GM12874 (cell line): ENCODE data around the gene SEMA4G.

Experiments
- TF ChIP-seq, protein P1 (sequence below): IDR thresholded peaks from 2 replicates; pipeline ENCODE4 v1.5.1; 2011; ENCODE audit warnings: low read depth, mild to moderate bottlenecking, control low read depth, low read length, moderate library complexity; ENCODE audit not compliant: insufficient read depth

Gene SEMA4G

GRCh38 chr10:100978901-100979195 is 9.5 kb downstream of the SEMA4G start:
- TF ChIP-seq, protein P1, sequence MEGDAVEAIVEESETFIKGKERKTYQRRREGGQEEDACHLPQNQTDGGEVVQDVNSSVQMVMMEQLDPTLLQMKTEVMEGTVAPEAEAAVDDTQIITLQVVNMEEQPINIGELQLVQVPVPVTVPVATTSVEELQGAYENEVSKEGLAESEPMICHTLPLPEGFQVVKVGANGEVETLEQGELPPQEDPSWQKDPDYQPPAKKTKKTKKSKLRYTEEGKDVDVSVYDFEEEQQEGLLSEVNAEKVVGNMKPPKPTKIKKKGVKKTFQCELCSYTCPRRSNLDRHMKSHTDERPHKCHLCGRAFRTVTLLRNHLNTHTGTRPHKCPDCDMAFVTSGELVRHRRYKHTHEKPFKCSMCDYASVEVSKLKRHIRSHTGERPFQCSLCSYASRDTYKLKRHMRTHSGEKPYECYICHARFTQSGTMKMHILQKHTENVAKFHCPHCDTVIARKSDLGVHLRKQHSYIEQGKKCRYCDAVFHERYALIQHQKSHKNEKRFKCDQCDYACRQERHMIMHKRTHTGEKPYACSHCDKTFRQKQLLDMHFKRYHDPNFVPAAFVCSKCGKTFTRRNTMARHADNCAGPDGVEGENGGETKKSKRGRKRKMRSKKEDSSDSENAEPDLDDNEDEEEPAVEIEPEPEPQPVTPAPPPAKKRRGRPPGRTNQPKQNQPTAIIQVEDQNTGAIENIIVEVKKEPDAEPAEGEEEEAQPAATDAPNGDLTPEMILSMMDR = no peak

DNA sequence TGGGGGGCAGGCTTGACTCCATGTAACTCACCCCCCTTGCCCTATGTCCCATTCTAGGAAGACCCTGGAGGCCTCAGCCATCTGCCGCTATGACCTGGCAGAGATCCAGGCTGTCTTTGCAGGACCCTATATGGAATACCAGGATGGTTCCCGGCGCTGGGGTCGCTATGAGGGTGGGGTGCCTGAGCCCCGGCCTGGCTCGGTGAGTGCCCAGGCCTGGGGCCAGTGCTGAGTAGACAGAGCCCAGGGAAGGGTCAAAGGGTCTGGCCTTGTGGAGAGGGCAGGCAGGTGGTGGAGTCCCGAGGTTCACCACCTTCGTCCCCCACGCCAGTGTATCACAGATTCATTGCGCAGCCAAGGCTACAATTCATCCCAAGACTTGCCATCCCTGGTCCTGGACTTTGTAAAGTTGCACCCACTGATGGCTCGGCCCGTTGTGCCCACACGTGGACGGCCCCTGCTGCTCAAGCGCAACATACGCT is 10.5 kb downstream of the SEMA4G start:
- TF ChIP-seq, protein P1 = no peak

DNA sequence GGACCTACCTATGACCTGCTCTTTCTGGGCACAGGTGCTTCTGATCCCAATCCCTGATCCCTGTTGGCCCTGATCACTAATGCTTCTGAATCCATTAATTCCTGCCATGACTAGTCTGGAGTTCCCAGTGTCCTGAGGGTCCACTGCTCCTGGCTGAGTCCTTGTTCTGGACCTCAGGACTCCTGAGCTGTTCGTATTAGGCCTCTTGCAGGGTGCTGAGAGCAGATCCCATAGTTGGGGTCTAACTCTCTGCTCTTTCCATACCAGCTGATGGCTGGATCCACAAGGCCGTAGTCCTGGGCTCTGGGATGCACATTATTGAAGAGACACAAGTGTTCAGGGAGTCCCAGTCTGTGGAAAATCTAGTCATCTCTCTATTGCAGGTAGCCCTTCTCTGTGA is 11.0 kb downstream of the SEMA4G start:
- TF ChIP-seq, protein P1 = no peak

GRCh38 chr10:100980711-100981110 is 11.4 kb downstream of the SEMA4G start:
- TF ChIP-seq, protein P1 = no peak

GRCh38 chr10:100981178-100981772 is 12.0 kb downstream of the SEMA4G start:
- TF ChIP-seq, protein P1 = no peak

GRCh38 chr10:100982916-100983830 is 13.9 kb downstream of the SEMA4G start:
- TF ChIP-seq, protein P1 = no peak

- TF ChIP-seq, protein P1 = no peak
Measured at GRCh38 chr10:100983868-100984671, 14.8 kb downstream of the SEMA4G start.
